WTC11 (cell line): Measurements from ENCODE around the gene NCF4.

Experiments
- CREM ChIP-seq: sonication (generic); formaldehyde crosslinking; IDR thresholded peaks from 2 replicates; pipeline ENCODE4 v1.8.1; 2022; ENCODE audit warnings: mild to moderate bottlenecking, missing genetic modification reagents, moderate library complexity
- CTCF ChIP-seq: fragments of 200-600 bp; IDR thresholded peaks from 2 replicates; pipeline ENCODE4 v1.8.0; 2022; ENCODE audit warnings: antibody characterized with exemption
- ESRRA ChIP-seq: sonication (generic); formaldehyde crosslinking; IDR thresholded peaks from 2 replicates; pipeline ENCODE4 v1.8.1; 2022; ENCODE audit warnings: mild to moderate bottlenecking, missing genetic modification reagents, borderline replicate concordance
- GABPB1 ChIP-seq: sonication (generic); formaldehyde crosslinking; IDR thresholded peaks from 2 replicates; pipeline ENCODE4 v1.8.1; 2023; ENCODE audit warnings: mild to moderate bottlenecking, missing genetic modification reagents
- MAX ChIP-seq: sonication (generic); formaldehyde crosslinking; IDR thresholded peaks from 2 replicates; pipeline ENCODE4 v1.8.0; 2022; ENCODE audit warnings: mild to moderate bottlenecking, missing genetic modification reagents
- MLX ChIP-seq: sonication (generic); formaldehyde crosslinking; IDR thresholded peaks from 2 replicates; pipeline ENCODE4 v1.8.1; 2023; ENCODE audit warnings: mild to moderate bottlenecking, missing genetic modification reagents, moderate library complexity
- NR1H2 ChIP-seq: sonication (generic); formaldehyde crosslinking; IDR thresholded peaks from 2 replicates; pipeline ENCODE4 v1.9.0; 2021; ENCODE audit warnings: mild to moderate bottlenecking, moderate library complexity, missing genetic modification reagents
- RELA ChIP-seq: sonication (generic); formaldehyde crosslinking; IDR thresholded peaks from 2 replicates; pipeline ENCODE4 v1.8.1; 2022; ENCODE audit warnings: missing genetic modification reagents, mild to moderate bottlenecking, borderline replicate concordance
- SP1 ChIP-seq: sonication (generic); formaldehyde crosslinking; conservative IDR thresholded peaks from 2 replicates; pipeline ENCODE4 v1.8.1; 2022; ENCODE audit warnings: missing genetic modification reagents
- ZBTB21 ChIP-seq: sonication (generic); formaldehyde crosslinking; IDR thresholded peaks from 2 replicates; pipeline ENCODE4 v1.8.1; 2023; ENCODE audit warnings: mild to moderate bottlenecking, missing genetic modification reagents, borderline replicate concordance
- TF ChIP-seq, protein P1 (sequence below): sonication (generic); formaldehyde crosslinking; IDR thresholded peaks from 2 replicates; pipeline ENCODE4 v1.8.0; 2022; ENCODE audit warnings: mild to moderate bottlenecking, missing genetic modification reagents

DNA sequence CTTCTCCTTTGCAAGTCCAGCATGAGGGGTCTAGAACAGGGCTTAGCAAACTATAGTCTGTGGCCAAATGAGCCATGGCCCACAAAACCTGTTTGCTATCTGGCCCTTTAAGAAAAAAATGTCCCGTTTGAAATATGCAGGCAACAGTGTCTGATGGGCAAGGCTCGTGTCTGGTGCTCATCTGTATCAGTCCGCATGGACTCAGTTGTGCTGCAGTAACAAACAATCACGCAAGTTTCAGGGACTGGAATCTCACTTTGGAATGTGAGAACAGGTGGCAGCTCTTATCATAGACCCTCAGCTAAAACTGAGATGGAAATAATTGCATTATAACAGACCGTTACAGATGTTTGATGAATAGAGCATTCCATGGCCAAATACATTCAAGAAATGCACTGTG is 24.9 kb upstream of the NCF4 start:
- TF ChIP-seq CTCF (no peak), SP1 (no peak), MLX (CRISPR knock-in tag) (no peak), GABPB1 (no peak), CREM (CRISPR knock-in tag) (no peak), NR1H2 (CRISPR knock-in tag) (no peak), MAX (CRISPR knock-in tag) (no peak), ZBTB21 (CRISPR knock-in tag) (no peak), RELA (CRISPR knock-in tag) (no peak), ESRRA (no peak)
- TF ChIP-seq, protein P1, sequence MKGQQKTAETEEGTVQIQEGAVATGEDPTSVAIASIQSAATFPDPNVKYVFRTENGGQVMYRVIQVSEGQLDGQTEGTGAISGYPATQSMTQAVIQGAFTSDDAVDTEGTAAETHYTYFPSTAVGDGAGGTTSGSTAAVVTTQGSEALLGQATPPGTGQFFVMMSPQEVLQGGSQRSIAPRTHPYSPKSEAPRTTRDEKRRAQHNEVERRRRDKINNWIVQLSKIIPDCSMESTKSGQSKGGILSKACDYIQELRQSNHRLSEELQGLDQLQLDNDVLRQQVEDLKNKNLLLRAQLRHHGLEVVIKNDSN, result no peak
